ENCODE data around the gene SVIL.
A peak's percentile ranks its signal among the peaks of the same experiment; 100 is the strongest.
"Not testable (repeated sequence)": the region's sequence is repeated elsewhere in the genome, so short reads cannot be mapped to it uniquely, and the experiment has no call there.

Gene SVIL

GRCh38 chr10:29472301-29473086 lies 162.3 kb downstream of the SVIL start:
- DNase-seq, result no peak
- TF ChIP-seq GATA1 (IDR thresholded peaks at IDR 0.05; ENCODE audit: low read depth, low read length) (no peak), POLR2A (IDR thresholded peaks at IDR 0.05; ENCODE audit: low read length) (no peak)

- no peak for DNase-seq
- TF ChIP-seq GATA1 (IDR thresholded peaks at IDR 0.05; ENCODE audit: low read depth, low read length), result no peak
- no peak for TF ChIP-seq POLR2A (IDR thresholded peaks at IDR 0.05; ENCODE audit: low read length)
These were observed 163.3 kb downstream of the SVIL start for GRCh38 chr10:29471544-29471859.

GRCh38 chr10:29470843-29471543 lies 163.8 kb downstream of the SVIL start:
- TF ChIP-seq POLR2A (IDR thresholded peaks at IDR 0.05; ENCODE audit: low read length), result no peak
- no peak for TF ChIP-seq GATA1 (IDR thresholded peaks at IDR 0.05; ENCODE audit: low read depth, low read length)
- no peak for DNase-seq

DNA sequence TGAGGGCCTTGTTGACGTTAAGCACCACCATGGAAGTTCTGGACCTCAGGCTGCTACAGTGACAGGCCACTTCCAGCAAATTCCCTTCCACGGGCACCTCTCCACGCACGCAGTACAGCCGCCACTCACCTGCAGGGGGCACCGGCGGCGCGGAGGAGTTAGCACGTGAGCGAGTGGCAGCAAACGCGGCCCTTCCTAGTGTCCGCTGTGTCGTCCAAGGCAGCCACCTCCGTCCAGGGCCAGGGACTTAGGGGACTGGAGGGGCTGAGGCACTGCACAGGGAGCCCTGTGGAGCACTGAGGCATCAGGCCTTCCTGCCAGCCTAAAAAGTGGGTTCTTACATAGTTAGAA lies 164.4 kb downstream of the SVIL start:
- TF ChIP-seq GATA1 (IDR thresholded peaks at IDR 0.05; ENCODE audit: low read depth, low read length) (no peak), POLR2A (IDR thresholded peaks at IDR 0.05; ENCODE audit: low read length) (no peak)
- DNase-seq, result peak in 1 of 2 experiments; percentile 19

- TF ChIP-seq POLR2A (IDR thresholded peaks at IDR 0.05; ENCODE audit: low read length), result no peak
- no peak for TF ChIP-seq GATA1 (IDR thresholded peaks at IDR 0.05; ENCODE audit: low read depth, low read length)
- DNase-seq, result no peak
These were observed 165.1 kb downstream of the SVIL start for GRCh38 chr10:29469481-29470354.

DNA sequence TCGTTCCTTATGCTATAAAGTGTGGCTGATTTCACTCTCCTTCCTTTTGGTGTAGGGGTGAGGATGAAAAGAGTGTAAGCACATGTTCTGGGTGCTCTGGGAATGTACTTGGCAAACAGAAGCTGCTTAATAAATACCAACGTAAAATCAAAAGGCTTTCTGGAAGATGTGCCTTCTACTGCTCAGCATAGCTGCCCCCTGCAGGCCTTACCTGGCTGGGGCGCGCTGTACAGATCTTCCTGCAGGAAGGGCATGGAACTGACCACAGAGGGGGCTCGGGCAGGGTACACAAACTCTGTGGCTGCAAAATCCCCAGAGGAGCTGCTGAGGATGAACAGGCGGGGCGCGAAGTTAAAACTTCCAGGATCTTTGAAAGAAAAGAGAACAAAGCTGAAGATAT lies 169.4 kb downstream of the SVIL start:
- no peak for TF ChIP-seq GATA1 (IDR thresholded peaks at IDR 0.05; ENCODE audit: low read depth, low read length)
- DNase-seq, result no peak

GRCh38 chr10:29464671-29465171 lies 170.1 kb downstream of the SVIL start:
- DNase-seq, result not testable (repeated sequence)

- TF ChIP-seq POLR2A (IDR thresholded peaks at IDR 0.05; ENCODE audit: low read length), result no peak
- no peak for TF ChIP-seq GATA1 (IDR thresholded peaks at IDR 0.05; ENCODE audit: low read depth, low read length)
- no peak for DNase-seq
These were observed 173.7 kb downstream of the SVIL start for GRCh38 chr10:29461042-29461441.

DNA sequence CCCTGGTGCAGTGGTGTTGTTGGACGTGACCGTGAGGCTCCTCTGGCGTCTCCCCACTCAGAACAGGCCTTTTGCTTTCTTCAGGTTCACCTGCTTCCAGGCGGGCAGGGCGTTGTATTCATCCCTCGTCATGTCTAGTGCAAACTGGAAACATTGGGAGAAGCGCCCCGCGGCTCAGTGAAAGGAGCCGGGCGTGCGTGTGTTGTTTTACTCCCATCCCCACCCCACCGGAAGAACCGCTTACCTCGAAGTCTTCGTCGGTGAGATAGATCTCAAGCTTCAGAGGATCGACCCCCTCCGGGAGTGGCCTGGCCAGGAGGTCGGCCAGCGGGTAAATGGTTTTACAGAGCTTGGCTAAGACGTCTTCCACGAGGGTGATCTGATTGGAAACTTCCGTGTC lies 176.6 kb downstream of the SVIL start:
- DNase-seq, result not testable (repeated sequence)

DNA sequence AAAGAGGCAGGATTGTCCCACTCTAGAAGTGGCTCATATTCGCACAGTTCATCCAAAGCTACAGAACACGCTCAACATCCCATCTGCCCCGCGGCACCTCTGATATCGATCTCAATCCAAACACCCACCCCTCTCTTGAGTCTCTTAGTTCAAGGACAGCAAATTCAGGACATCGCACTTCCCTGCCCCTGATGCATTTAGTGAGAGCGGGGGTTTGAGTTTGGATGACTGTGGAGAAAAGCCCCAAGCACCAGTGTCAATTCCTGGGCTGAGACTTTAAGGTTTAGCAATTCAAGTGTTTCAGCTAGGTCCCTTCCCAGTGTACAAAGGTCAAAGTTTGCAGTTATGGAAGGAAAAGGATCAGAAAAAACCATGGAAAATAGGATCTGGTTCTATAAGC lies 179.7 kb downstream of the SVIL start:
- no peak for DNase-seq
- TF ChIP-seq GATA1 (IDR thresholded peaks at IDR 0.05; ENCODE audit: low read depth, low read length) (no peak), POLR2A (IDR thresholded peaks at IDR 0.05; ENCODE audit: low read length) (no peak)

DNA sequence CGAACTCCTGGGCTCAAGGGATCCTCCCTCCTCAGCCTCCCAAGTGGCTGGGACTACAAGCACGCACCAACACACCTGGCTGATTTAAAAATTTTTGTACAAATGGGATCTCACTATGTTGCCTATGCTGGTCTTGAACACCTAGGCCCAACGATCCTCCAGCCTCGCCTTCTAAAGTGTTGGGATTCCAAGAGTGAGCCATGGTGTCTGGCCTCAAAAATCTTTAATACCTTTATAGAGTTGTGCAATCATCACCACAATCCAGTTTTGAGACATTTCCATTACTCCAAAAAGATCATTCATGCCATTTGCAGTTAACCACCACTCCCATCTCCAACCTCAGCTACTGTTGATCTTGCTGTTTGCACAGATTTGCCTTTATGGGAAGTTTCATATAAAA lies 180.5 kb downstream of the SVIL start:
- DNase-seq, result no peak
- TF ChIP-seq POLR2A (IDR thresholded peaks at IDR 0.05; ENCODE audit: low read length), result no peak
- TF ChIP-seq GATA1 (IDR thresholded peaks at IDR 0.05; ENCODE audit: low read depth, low read length), result no peak

GRCh38 chr10:29452546-29452945 lies 182.2 kb downstream of the SVIL start:
- TF ChIP-seq GATA1 (IDR thresholded peaks at IDR 0.05; ENCODE audit: low read depth, low read length) (no peak), POLR2A (IDR thresholded peaks at IDR 0.05; ENCODE audit: low read length) (no peak)
- no peak for DNase-seq

GRCh38 chr10:29451946-29452345 lies 182.8 kb downstream of the SVIL start:
- TF ChIP-seq GATA1 (IDR thresholded peaks at IDR 0.05; ENCODE audit: low read depth, low read length), result no peak
- no peak for TF ChIP-seq POLR2A (IDR thresholded peaks at IDR 0.05; ENCODE audit: low read length)
- DNase-seq, result no peak

DNA sequence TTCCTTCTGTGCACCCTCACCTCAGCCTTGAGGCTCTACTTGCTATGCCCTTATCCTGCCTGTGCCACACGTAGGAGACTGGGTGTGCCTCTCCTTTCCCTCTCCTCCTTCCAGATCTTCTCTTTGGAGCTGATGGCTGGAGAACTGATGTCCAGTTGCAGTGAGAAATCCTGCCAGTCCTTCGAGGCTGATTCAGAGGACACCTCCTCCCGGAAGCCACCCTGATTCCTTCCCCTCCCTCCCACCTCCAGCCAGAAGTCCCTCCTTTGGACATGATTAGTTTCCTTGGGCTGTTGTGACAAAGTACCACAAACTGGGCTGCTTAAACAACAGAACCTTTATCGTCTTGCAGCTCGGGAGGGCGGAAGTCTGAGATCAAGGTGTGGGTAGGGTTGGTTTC lies 184.4 kb downstream of the SVIL start:
- TF ChIP-seq POLR2A (IDR thresholded peaks at IDR 0.05; ENCODE audit: low read length), result no peak
- TF ChIP-seq GATA1 (IDR thresholded peaks at IDR 0.05; ENCODE audit: low read depth, low read length), result no peak
- no peak for DNase-seq

GRCh38 chr10:29448756-29449592 lies 185.8 kb downstream of the SVIL start:
- peak; percentile 71 to 85 for DNase-seq

Measured in erythroblast (primary cell).